Caco-2 (cell line): ENCODE results near the gene NEGR1. TPM values are rescaled to one million over a fixed set of nuclear protein-coding genes. Genes with fewer than 3 reads are reported as not detected.
"Not testable (repeated sequence)": the region's sequence is repeated elsewhere in the genome, so short reads cannot be mapped to it uniquely, and the experiment has no call there.

Source experiments
- BruUV-seq: library from RNA; stranded (reverse); fragments of 400-500 nt; replicated peaks from 2 replicates; lab custom pipeline; 2021; lab: Mats Ljungman, UMichigan
- CTCF ChIA-PET: fragments of 300-600 bp; sonication (Branson Sonifier 250); formaldehyde crosslinking; loops from one replicate; lab custom pipeline; 2022; ENCODE audit warnings: antibody characterized with exemption; lab: Charles Lee
- POLR2A ChIA-PET: fragments of 300-600 bp; sonication (Branson Sonifier 250); formaldehyde crosslinking; loops from one replicate; lab custom pipeline; 2022; ENCODE audit warnings: antibody characterized with exemption; lab: Charles Lee
- DNase-seq, 2 experiments: peaks; one replicate each; pipeline versions ENCODE4 v3.0.0 to v3.0.0-alpha.2; 2020 to 2022
- H3K27me3 ChIP-seq: replicated peaks from 2 replicates; pipeline ENCODE4 v1.6.0; 2011; ENCODE audit warnings: low read length; ENCODE audit not compliant: control insufficient read depth, insufficient read depth
- H3K36me3 ChIP-seq: 2 replicates; pipeline ENCODE4 v1.5.1; 2011; ENCODE audit warnings: low read length; ENCODE audit not compliant: control insufficient read depth, insufficient read depth
- H3K4me1 ChIP-seq: fragments of 250-450 bp; sonication (Bioruptor Pico); 2 replicates; pipeline ENCODE4 v1.5.1; 2020; ENCODE audit warnings: mild to moderate bottlenecking
- H3K4me3 ChIP-seq: 2 replicates; pipeline ENCODE4 v1.5.1; 2011; ENCODE audit warnings: low read depth, mild to moderate bottlenecking, control low read depth, low read length
- H3K9me3 ChIP-seq: fragments of 250-450 bp; sonication (Bioruptor Pico); 2 replicates; pipeline ENCODE4 v1.5.1; 2020; ENCODE audit warnings: mild to moderate bottlenecking, moderate library complexity
- H3K27ac Mint-ChIP-seq: one replicate; pipeline ENCODE4 v1.8.0; 2022; ENCODE audit warnings: mixed read lengths; ENCODE audit not compliant: unreplicated experiment
- H3K27me3 Mint-ChIP-seq: one replicate; pipeline ENCODE4 v1.8.0; 2022; ENCODE audit warnings: mixed read lengths; ENCODE audit not compliant: insufficient read depth, unreplicated experiment
- H3K36me3 Mint-ChIP-seq: one replicate; pipeline ENCODE4 v1.8.0; 2022; ENCODE audit warnings: mild to moderate bottlenecking, mixed read lengths; ENCODE audit not compliant: insufficient read depth, unreplicated experiment
- H3K4me1 Mint-ChIP-seq: one replicate; pipeline ENCODE4 v1.8.0; 2022; ENCODE audit warnings: low read depth, mixed read lengths; ENCODE audit not compliant: unreplicated experiment
- H3K4me3 Mint-ChIP-seq: one replicate; pipeline ENCODE4 v1.8.0; 2022; ENCODE audit warnings: mild to moderate bottlenecking, moderate library complexity, mixed read lengths; ENCODE audit not compliant: unreplicated experiment
- H3K9me3 Mint-ChIP-seq: one replicate; pipeline ENCODE4 v1.8.0; 2022; ENCODE audit warnings: mixed read lengths; ENCODE audit not compliant: unreplicated experiment
- CTCF ChIP-seq, 2 experiments: fragments of 200-600 bp in 1 of 2; IDR thresholded peaks; 1 replicate in 1 of 2; 2 replicates in 1 of 2; pipeline versions ENCODE4 v1.5.1 to v1.8.0; 2011 to 2022; ENCODE audit warnings: antibody characterized with exemption in 1 of 2, control low read depth in 1 of 2, inconsistent platforms in 1 of 2, low read depth in 1 of 2, low read length in 1 of 2, mild to moderate bottlenecking in 1 of 2, moderate library complexity in 1 of 2; ENCODE audit not compliant: insufficient read depth in 1 of 2, severe bottlenecking in 1 of 2, unreplicated experiment in 1 of 2
- intact Hi-C: fragments of 100-400 bp; cut with micrococcal nuclease; formaldehyde crosslinking; loops from one replicate; pipeline ENCODE4 v1.10.0; 2022; ENCODE audit not compliant: unreplicated experiment
- total RNA-seq: library from RNA; stranded (reverse); gene quantifications from 2 replicates; pipeline ENCODE4 v1.2.3, GENCODE V29; 2022

Gene NEGR1
- total RNA-seq, 1 experiment from 2014 or later: not detected

- H3K4me3 Mint-ChIP-seq: no peak overlapping the region
- intact Hi-C loops: no loop called here
- ChIA-PET POLR2A (no interaction called here), CTCF (no interaction called here)
- no TSS peak for BruUV-seq
- no peak for TF ChIP-seq CTCF (IDR thresholded peaks at IDR 0.05; ENCODE audit: insufficient read depth in 1 of 2, low read depth in 1 of 2, low read length in 1 of 2, severe bottlenecking in 1 of 2, unreplicated experiment in 1 of 2)
- no peaks in the 10 kb centered on the region for H3K36me3 Mint-ChIP-seq
- no peaks in the 10 kb centered on the region for H3K36me3 ChIP-seq
- no peaks in the 10 kb centered on the region for H3K9me3 Mint-ChIP-seq
- H3K4me3 ChIP-seq: no peak overlapping the region
- H3K27me3 ChIP-seq: no peaks in the 10 kb centered on the region
- H3K4me1 ChIP-seq: no peaks in the 10 kb centered on the region
- no peaks in the 10 kb centered on the region for H3K4me1 Mint-ChIP-seq
- no peaks in the 10 kb centered on the region for H3K9me3 ChIP-seq
- DNase-seq: no peak
- peaks cover 3% of the 10 kb centered on the region for H3K27me3 Mint-ChIP-seq
- H3K27ac Mint-ChIP-seq: no peak overlapping the region
Observed at GRCh38 chr1:72262735-72263134, 19.6 kb downstream of the NEGR1 start.

- no peak for TF ChIP-seq CTCF (IDR thresholded peaks at IDR 0.05; ENCODE audit: insufficient read depth in 1 of 2, low read depth in 1 of 2, low read length in 1 of 2, severe bottlenecking in 1 of 2, unreplicated experiment in 1 of 2)
- no TSS peak for BruUV-seq
- H3K9me3 ChIP-seq: no peaks in the 10 kb centered on the region
- no peak overlapping the region for H3K4me3 ChIP-seq
- Mint-ChIP-seq H3K4me1 (no peaks in the 10 kb centered on the region), H3K27me3 (peaks cover 2% of the 10 kb centered on the region), H3K27ac (no peak overlapping the region), H3K9me3 (no peaks in the 10 kb centered on the region), H3K4me3 (no peak overlapping the region), H3K36me3 (no peaks in the 10 kb centered on the region)
- intact Hi-C loops: no loop called here
- no peaks in the 10 kb centered on the region for H3K36me3 ChIP-seq
- no peaks in the 10 kb centered on the region for H3K4me1 ChIP-seq
- ChIA-PET CTCF (no interaction called here), POLR2A (no interaction called here)
- H3K27me3 ChIP-seq: no peaks in the 10 kb centered on the region
- no peak for DNase-seq
Observed at GRCh38 chr1:72253132-72253531, 29.2 kb downstream of the NEGR1 start.

GRCh38 chr1:72241397-72241796 lies 40.9 kb downstream of the NEGR1 start:
- Mint-ChIP-seq H3K27ac (no peak overlapping the region), H3K4me1 (no peaks in the 10 kb centered on the region), H3K36me3 (no peaks in the 10 kb centered on the region), H3K9me3 (no peaks in the 10 kb centered on the region), H3K4me3 (no peak overlapping the region), H3K27me3 (no peaks in the 10 kb centered on the region)
- Histone ChIP-seq H3K36me3 (no peaks in the 10 kb centered on the region), H3K4me3 (no peak overlapping the region), H3K9me3 (no peaks in the 10 kb centered on the region), H3K27me3 (no peaks in the 10 kb centered on the region), H3K4me1 (no peaks in the 10 kb centered on the region)
- BruUV-seq: no TSS peak
- DNase-seq: no peak
- no peak for TF ChIP-seq CTCF (IDR thresholded peaks at IDR 0.05; ENCODE audit: insufficient read depth in 1 of 2, low read depth in 1 of 2, low read length in 1 of 2, severe bottlenecking in 1 of 2, unreplicated experiment in 1 of 2)
- ChIA-PET POLR2A (no interaction called here), CTCF (no interaction called here)
- intact Hi-C loops: no loop called here

GRCh38 chr1:72235931-72236330 lies 46.4 kb downstream of the NEGR1 start:
- POLR2A ChIA-PET, H3K27ac Mint-ChIP-seq, H3K27me3 ChIP-seq, intact Hi-C loops, BruUV-seq, CTCF ChIA-PET, H3K4me1 Mint-ChIP-seq, H3K4me1 ChIP-seq, H3K9me3 ChIP-seq, DNase-seq, H3K4me3 Mint-ChIP-seq, H3K36me3 ChIP-seq, H3K27me3 Mint-ChIP-seq, H3K4me3 ChIP-seq, H3K36me3 Mint-ChIP-seq, H3K9me3 Mint-ChIP-seq: not testable (repeated sequence)
